22Rv1 (cell line): Measurements from ENCODE around the gene USP3.

ENCODE experiments used
- CTCF ChIP-seq: fragments of 450-650 bp; IDR thresholded peaks from 2 replicates; pipeline ENCODE4 v1.5.1; 2017; ENCODE audit warnings: mild to moderate bottlenecking
- ZFX ChIP-seq: fragments of 450-650 bp; IDR thresholded peaks from 2 replicates; pipeline ENCODE4 v1.6.1; 2017; ENCODE audit warnings: antibody characterized with exemption, borderline replicate concordance

- TF ChIP-seq ZFX (no peak), CTCF (no peak)
Measured at GRCh38 chr15:63576441-63576840, 72.0 kb downstream of the USP3 start.
